Vagina (tissue), 2 donors: ENCODE results near the gene ZNF134. TPM values are rescaled to one million over a fixed set of nuclear protein-coding genes. Genes with fewer than 3 reads are reported as not detected.

Source experiments
- DNase-seq, 2 donors: peaks; one replicate each; pipeline ENCODE4 v3.0.0-alpha.2; 2017; ENCODE audit errors: extremely low spot score in 2 of 2
- H3K27ac ChIP-seq: fragments of 200-600 bp; sonication (generic); one replicate; pipeline ENCODE4 v1.5.1; 2019
- H3K27me3 ChIP-seq: fragments of 200-600 bp; sonication (generic); one replicate; pipeline ENCODE4 v1.5.1; 2019
- H3K36me3 ChIP-seq, 2 donors: fragments of 200-600 bp; sonication (generic); one replicate each; pipeline ENCODE4 v1.5.1; 2017 to 2019
- H3K4me1 ChIP-seq: fragments of 200-600 bp; sonication (generic); one replicate; pipeline ENCODE4 v1.5.1; 2019
- H3K4me3 ChIP-seq, 2 donors: fragments of 200-600 bp; sonication (generic); 1 replicate in 1 of 2; 2 replicates in 1 of 2; pipeline ENCODE4 v1.5.1; 2016 to 2019
- H3K9me3 ChIP-seq: fragments of 200-600 bp; sonication (generic); one replicate; pipeline ENCODE4 v1.5.1; 2019
- POLR2A ChIP-seq, 2 donors: fragments of 450-650 bp; IDR thresholded peaks; one replicate each; pipeline ENCODE4 v1.6.1; 2017; ENCODE audit warnings: antibody characterized with exemption in 2 of 2, mild to moderate bottlenecking in 2 of 2, moderate library complexity in 2 of 2
- POLR2AphosphoS5 ChIP-seq, 2 donors: sonication (generic); formaldehyde crosslinking; IDR thresholded peaks; one replicate each; pipeline ENCODE4 v1.9.0; 2017; ENCODE audit warnings: antibody characterized with exemption in 2 of 2, mild to moderate bottlenecking in 2 of 2, low read depth in 1 of 2; ENCODE audit not compliant: insufficient read depth in 1 of 2
- intact Hi-C: fragments of 100-400 bp; cut with DNase I; formaldehyde crosslinking; loops from one replicate; pipeline ENCODE4 v1.15.1; 2023
- total RNA-seq: library from RNA; depleted of rRNA; stranded (reverse); fragments of >200 nt; gene quantifications from one replicate; pipeline ENCODE4 v1.2.3, GENCODE V29; 2016
- TF ChIP-seq, protein P1 (sequence below), 3 experiments: fragments of 450-650 bp in 2 of 3; fragments of 200-600 bp in 1 of 3; sonication (generic) in 1 of 3; IDR thresholded peaks; one replicate each; pipeline ENCODE4 v1.5.1; 2017 to 2019; ENCODE audit warnings: antibody characterized with exemption in 3 of 3, mild to moderate bottlenecking in 2 of 3, moderate library complexity in 2 of 3

Gene ZNF134
- total RNA-seq, 1 donor from 2014 or later, result 9.1 TPM

DNA sequence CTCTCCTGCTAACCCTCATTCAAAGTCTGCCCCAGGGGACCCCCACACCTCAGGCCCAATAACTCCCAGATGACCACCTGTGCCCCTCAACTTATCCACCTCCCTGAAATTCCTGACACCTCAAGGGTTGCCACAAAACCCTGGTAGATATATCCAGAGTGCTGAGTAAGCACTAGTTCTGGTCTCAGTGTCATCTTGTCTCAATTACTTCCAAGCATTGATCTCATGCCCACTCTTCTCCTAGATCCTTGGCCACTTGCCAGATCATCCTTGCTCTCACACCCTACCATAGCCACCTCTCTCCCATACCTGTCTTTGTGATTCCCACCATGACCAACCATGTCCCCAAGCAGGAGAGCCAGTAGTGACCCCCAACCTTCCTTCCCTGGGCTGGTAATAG is 37.4 kb upstream of the ZNF134 start:
- Histone ChIP-seq H3K4me3 (no peak overlapping the region), H3K36me3 (peaks cover 15 to 57% of the 10 kb centered on the region in 2 donors), H3K27ac (no peak overlapping the region), H3K4me1 (peaks cover 11% of the 10 kb centered on the region), H3K9me3 (peaks cover 56% of the 10 kb centered on the region), H3K27me3 (no peaks in the 10 kb centered on the region)
- intact Hi-C loops, result no loop called here
- no peak for DNase-seq
- TF ChIP-seq POLR2AphosphoS5 (IDR thresholded peaks at IDR 0.05; ENCODE audit: insufficient read depth in 1 of 2, low read depth in 1 of 2) (no peak), POLR2A (IDR thresholded peaks at IDR 0.05) (no peak)
- TF ChIP-seq, protein P1, sequence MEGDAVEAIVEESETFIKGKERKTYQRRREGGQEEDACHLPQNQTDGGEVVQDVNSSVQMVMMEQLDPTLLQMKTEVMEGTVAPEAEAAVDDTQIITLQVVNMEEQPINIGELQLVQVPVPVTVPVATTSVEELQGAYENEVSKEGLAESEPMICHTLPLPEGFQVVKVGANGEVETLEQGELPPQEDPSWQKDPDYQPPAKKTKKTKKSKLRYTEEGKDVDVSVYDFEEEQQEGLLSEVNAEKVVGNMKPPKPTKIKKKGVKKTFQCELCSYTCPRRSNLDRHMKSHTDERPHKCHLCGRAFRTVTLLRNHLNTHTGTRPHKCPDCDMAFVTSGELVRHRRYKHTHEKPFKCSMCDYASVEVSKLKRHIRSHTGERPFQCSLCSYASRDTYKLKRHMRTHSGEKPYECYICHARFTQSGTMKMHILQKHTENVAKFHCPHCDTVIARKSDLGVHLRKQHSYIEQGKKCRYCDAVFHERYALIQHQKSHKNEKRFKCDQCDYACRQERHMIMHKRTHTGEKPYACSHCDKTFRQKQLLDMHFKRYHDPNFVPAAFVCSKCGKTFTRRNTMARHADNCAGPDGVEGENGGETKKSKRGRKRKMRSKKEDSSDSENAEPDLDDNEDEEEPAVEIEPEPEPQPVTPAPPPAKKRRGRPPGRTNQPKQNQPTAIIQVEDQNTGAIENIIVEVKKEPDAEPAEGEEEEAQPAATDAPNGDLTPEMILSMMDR (IDR thresholded peaks at IDR 0.05), result no peak

DNA sequence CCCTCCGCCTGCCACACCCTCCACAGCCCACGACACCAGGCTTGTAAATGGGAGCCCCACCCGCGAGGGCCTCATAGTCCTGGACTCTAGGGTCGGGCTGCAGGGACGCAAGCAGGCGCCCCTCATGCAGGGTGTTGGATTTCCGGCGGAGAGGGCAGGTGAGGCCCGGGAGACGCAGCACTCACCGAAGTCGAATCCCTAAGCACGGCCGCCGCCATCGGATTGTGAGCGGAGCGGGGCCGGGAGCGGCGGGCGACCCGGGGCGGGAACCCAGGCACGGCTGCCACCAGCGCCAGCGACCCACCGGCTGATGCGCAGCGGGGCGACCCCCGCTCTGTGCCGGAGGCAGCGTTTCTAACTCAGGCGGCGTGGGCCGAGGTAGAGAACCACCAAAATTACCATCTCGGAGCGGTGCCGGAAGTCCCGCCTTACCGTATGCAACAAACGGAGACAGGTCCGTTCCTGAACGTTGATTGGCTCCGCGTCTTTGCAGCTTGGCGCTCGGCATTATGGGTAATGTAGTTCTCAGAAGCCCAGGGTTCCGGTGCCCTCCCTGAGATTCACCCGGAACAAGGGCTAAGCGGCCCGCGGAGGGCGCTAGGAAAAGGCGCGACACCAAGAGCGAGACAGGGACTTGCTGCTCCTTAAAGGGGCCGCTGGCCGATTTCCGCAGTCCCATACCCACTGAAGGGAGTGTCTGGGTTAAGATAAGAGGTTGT is 35.4 kb upstream of the ZNF134 start, which contains the start of gene ZNF416:
ZNF416 (minus strand) TSS at position 425 of the 719 bp plus-strand sequence; CDS start at position 218, 207 bp downstream.
- peak in 1 of 2 donors; percentile 96 for DNase-seq
- TF ChIP-seq POLR2A (IDR thresholded peaks at IDR 0.05) (no peak), POLR2AphosphoS5 (IDR thresholded peaks at IDR 0.05; ENCODE audit: insufficient read depth in 1 of 2, low read depth in 1 of 2) (peak; percentile 67 to 98)
- TF ChIP-seq, protein P1 (IDR thresholded peaks at IDR 0.05), result peak in 2 of 3 experiments; percentile 10 to 29
- intact Hi-C loops, result no loop called here
- peaks cover 18% of the 10 kb centered on the region for H3K4me1 ChIP-seq
- H3K9me3 ChIP-seq, result peaks cover 37% of the 10 kb centered on the region
- no peaks in the 10 kb centered on the region for H3K27me3 ChIP-seq
- H3K27ac ChIP-seq, result peak within 1 kb of the TSS; percentile 66
- H3K4me3 ChIP-seq, result peak within 1 kb of the TSS; percentile 78 to 82
- H3K36me3 ChIP-seq, result peaks cover 6 to 37% of the 10 kb centered on the region in 2 donors

DNA sequence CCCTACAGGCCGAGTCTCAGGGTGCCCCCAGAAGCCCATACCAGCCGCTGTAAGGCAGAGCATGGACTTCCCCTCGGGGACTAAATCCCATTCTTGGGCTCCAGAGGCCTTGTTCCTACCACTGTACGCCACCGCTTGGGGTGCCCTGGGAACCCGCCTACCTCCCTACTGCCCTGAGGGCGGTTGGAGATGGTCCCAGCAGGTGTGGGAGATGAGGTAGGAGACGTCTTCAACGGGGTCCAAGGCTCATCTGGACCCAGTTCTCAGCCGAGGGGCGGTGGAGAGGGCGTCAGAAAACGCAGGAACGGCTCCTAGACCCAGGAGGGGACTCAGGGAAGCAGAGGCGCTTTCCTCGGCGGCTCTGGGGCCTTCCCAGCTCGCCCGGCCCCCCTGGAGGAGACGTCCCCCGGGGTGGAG is 30.9 kb upstream of the ZNF134 start:
- intact Hi-C loops, result no loop called here
- Histone ChIP-seq H3K27ac (no peak overlapping the region), H3K9me3 (peaks cover 8% of the 10 kb centered on the region), H3K4me1 (peaks cover 11% of the 10 kb centered on the region), H3K4me3 (peak overlapping the region; percentile 48 to 60), H3K36me3 (peaks cover 0 to 17% of the 10 kb centered on the region in 2 donors), H3K27me3 (no peaks in the 10 kb centered on the region)
- DNase-seq, result no peak
- TF ChIP-seq POLR2AphosphoS5 (IDR thresholded peaks at IDR 0.05; ENCODE audit: insufficient read depth in 1 of 2, low read depth in 1 of 2), result no peak
- TF ChIP-seq, protein P1 (IDR thresholded peaks at IDR 0.05), result no peak
- TF ChIP-seq POLR2A (IDR thresholded peaks at IDR 0.05), result no peak

DNA sequence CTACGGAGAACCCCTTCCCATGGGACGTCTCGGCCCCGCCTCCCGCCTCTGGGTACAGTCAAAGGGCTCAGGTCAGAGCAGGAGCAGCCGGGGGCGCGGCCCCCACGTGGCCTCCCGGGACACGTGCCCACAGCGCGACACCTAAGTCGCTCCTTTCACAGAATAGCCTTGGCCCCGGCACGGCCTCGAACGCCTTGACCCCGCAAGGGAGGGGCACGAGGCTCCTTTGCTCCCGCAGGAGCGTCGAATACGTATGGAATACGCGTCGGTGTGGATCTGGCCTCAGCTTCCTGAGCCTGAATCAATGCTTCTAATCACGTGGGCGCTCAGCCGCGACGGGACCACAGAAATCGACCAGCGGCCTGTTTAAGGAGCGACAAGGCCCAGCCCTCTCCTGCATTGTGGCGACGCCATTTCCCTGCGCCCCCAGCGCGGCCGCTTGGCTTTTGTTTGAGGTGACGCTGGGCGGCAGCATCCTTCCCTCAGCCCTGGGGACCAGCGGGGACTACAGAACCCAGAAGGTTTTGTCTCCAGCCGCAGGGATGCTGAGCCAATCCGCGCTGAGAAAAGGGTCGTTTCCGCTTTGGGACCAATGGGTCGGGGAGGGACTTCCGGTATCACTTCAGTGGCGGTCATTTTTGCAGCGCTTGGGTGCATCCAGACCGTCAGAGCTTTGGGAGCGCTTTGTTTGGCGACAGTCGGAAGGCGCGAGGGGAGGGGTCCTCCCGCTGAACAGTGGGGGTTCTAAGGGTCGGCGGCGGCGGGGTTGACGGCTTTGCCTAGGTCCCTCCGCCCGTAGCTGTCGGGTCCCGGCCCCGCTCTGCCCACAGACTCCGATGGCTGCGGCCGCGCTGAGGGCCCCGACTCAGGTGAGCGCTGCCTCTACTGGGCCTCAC is 30.3 kb upstream of the ZNF134 start, which contains the start of gene ZIK1:
ZIK1 (plus strand) TSS at position 625 of the 896 bp plus-strand sequence; CDS start at position 837, 212 bp downstream.
- H3K4me1 ChIP-seq, result peaks cover 8% of the 10 kb centered on the region
- H3K4me3 ChIP-seq, result peak within 1 kb of the TSS; percentile 48 to 60
- H3K27ac ChIP-seq, result no peak within 1 kb of the TSS
- TF ChIP-seq POLR2A (IDR thresholded peaks at IDR 0.05) (no peak), POLR2AphosphoS5 (IDR thresholded peaks at IDR 0.05; ENCODE audit: insufficient read depth in 1 of 2, low read depth in 1 of 2) (peak; percentile 56 to 82)
- no peak for DNase-seq
- intact Hi-C loops, result no loop called here
- peaks cover 14% of the 10 kb centered on the region for H3K9me3 ChIP-seq
- H3K27me3 ChIP-seq, result no peaks in the 10 kb centered on the region
- peaks cover 0 to 24% of the 10 kb centered on the region in 2 donors for H3K36me3 ChIP-seq

DNA sequence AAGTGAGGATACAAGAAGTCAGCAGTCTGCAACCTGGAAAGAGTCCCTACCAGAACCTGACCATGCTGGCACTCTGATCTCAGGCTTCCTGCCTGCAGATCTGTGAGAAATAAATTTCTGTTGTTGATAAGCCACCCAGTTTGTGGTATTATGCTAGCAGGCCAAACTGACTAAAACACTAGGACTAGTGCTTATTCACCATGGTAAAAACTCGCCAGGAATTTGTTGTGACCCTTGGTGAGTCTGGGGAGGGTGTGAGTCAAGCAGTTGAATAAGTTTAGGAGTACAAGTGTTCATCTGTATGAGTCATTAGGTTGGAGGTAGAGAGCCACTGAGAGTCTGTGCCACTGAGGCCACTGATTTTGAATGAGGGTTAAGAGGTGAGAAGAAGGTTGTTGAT is 26.5 kb upstream of the ZNF134 start:
- H3K4me3 ChIP-seq, result no peak overlapping the region
- peaks cover 0 to 58% of the 10 kb centered on the region in 2 donors for H3K36me3 ChIP-seq
- DNase-seq, result no peak
- H3K27ac ChIP-seq, result no peak overlapping the region
- TF ChIP-seq, protein P1 (IDR thresholded peaks at IDR 0.05), result no peak
- TF ChIP-seq POLR2AphosphoS5 (IDR thresholded peaks at IDR 0.05; ENCODE audit: insufficient read depth in 1 of 2, low read depth in 1 of 2), result no peak
- no peak for TF ChIP-seq POLR2A (IDR thresholded peaks at IDR 0.05)
- peaks cover 46% of the 10 kb centered on the region for H3K9me3 ChIP-seq
- intact Hi-C loops, result no loop called here
- H3K27me3 ChIP-seq, result no peaks in the 10 kb centered on the region
- H3K4me1 ChIP-seq, result peaks cover 8% of the 10 kb centered on the region
